ENCODE data around the gene IQCE.

IQCE gene

DNA sequence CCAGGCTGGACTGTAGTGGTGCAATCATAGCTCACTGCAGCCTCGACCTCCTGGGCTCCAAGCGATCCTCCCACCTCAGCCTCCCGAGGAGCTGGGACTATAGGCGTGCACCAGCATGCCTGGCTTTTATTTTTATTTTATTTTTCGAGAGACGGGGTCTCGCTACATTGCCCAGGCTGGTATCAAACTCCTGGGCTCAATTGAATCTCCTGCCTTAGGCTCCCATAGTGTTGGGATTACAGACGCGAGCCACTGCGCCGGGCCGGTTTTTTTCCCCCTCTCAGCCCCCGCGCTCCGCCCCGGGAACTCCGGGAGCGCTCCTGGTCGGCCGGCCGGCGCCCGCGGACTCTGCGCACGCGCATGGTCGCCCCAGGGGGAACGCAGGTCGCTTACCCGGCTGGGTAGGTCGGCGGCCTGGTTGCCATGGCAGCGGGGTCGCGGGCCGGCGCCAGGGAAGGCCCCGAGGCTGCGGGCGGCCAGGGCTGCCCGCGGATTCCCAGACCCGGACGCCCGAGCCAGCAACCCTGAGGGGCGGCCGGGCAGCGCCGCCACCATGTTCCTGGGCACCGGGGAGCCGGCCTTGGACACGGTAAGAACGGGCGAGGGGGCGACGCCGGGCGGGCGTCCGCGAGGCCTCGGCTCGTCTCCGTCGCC, at the start of gene IQCE:
Gene IQCE (plus strand): TSS at position 351 of the 654 bp plus-strand sequence. CDS start 203 bp downstream, at position 554.
- DNase-seq = peak; percentile 94
- peak within 1 kb of the TSS; percentile 97 for H2AFZ ChIP-seq (ENCODE audit: low read length)
- H3K27ac ChIP-seq (ENCODE audit: low read length) = peak within 1 kb of the TSS; percentile 70; the same call in 1 of the 2 replicates
- H3K79me2 ChIP-seq (ENCODE audit: low read length) = peaks cover 36% of the 10 kb centered on the region
- H3K9me3 ChIP-seq (replicated peaks; ENCODE audit: insufficient read depth, low read length) = no peaks in the 10 kb centered on the region
- no peaks in the 10 kb centered on the region for H3K9me2 ChIP-seq (replicated peaks; ENCODE audit: insufficient read depth, low read length)
- H3K4me3 ChIP-seq (ENCODE audit: low read length) = peak within 1 kb of the TSS; percentile 99
- peak within 1 kb of the TSS; percentile 92 for H3K4me2 ChIP-seq (ENCODE audit: low read depth, low read length)
- no peak for TF ChIP-seq EZH2 (optimal IDR thresholded peaks at IDR 0.05; ENCODE audit: low read depth, low read length)
- no peak for TF ChIP-seq EZH2phosphoT487 (IDR thresholded peaks at IDR 0.05; ENCODE audit: low read length)
- TF ChIP-seq, protein P1, sequence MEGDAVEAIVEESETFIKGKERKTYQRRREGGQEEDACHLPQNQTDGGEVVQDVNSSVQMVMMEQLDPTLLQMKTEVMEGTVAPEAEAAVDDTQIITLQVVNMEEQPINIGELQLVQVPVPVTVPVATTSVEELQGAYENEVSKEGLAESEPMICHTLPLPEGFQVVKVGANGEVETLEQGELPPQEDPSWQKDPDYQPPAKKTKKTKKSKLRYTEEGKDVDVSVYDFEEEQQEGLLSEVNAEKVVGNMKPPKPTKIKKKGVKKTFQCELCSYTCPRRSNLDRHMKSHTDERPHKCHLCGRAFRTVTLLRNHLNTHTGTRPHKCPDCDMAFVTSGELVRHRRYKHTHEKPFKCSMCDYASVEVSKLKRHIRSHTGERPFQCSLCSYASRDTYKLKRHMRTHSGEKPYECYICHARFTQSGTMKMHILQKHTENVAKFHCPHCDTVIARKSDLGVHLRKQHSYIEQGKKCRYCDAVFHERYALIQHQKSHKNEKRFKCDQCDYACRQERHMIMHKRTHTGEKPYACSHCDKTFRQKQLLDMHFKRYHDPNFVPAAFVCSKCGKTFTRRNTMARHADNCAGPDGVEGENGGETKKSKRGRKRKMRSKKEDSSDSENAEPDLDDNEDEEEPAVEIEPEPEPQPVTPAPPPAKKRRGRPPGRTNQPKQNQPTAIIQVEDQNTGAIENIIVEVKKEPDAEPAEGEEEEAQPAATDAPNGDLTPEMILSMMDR (IDR thresholded peaks at IDR 0.05; ENCODE audit: low read length) = no peak
- H3K4me1 ChIP-seq (ENCODE audit: low read length) = peaks cover 17% of the 10 kb centered on the region
- H3K27me3 ChIP-seq (replicated peaks; ENCODE audit: insufficient read depth, low read length) = no peaks in the 10 kb centered on the region
- no peaks in the 10 kb centered on the region for H3K36me3 ChIP-seq (replicated peaks; ENCODE audit: insufficient read depth, low read length)
- H3F3A ChIP-seq (ENCODE audit: insufficient read depth, low read length) = peaks cover 15% of the 10 kb centered on the region; the same call in 1 of the 2 replicates
- H3K9ac ChIP-seq (ENCODE audit: low read length) = peak within 1 kb of the TSS; percentile 69
- no peaks in the 10 kb centered on the region for H4K20me1 ChIP-seq (ENCODE audit: insufficient read depth, low read length)

DNA sequence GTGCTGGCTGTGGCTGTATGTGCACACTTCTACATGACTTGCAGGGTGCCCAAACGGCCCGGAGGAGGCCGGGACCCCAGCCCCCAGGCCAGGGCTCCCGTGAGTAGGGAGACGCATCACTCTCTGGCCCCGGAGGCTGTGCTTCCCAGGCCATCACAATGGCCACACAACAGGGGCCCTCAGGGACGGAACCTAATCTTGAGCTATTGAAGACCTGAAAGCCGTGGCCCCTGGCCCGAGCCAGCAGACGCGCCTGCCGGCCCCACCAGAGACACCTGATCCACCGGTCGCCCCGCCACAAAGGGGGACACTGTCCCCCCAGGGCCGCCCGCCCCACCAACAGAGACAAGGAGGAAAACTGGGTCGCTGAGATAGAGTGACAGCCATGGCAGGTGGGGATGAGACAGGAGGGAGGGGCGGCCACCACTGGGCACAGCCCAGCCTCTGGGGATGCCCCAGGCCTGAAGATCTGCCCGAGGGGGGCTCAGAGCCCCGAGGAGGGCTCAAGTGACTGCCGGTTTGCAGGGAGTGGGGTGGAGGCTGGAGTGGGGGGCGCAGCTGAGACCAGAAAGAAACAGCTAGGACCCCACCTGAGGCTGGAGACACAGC, 49.4 kb upstream of the IQCE start:
- Histone ChIP-seq H3K9ac (ENCODE audit: low read length) (no peak overlapping the region), H4K20me1 (ENCODE audit: insufficient read depth, low read length) (no peaks in the 10 kb centered on the region), H3K9me3 (replicated peaks; ENCODE audit: insufficient read depth, low read length) (no peaks in the 10 kb centered on the region), H3K27ac (ENCODE audit: low read length) (no peak overlapping the region), H3K79me2 (ENCODE audit: low read length) (no peaks in the 10 kb centered on the region), H3F3A (ENCODE audit: insufficient read depth, low read length) (peaks cover 5% of the 10 kb centered on the region; the same call in 1 of the 2 replicates), H3K27me3 (replicated peaks; ENCODE audit: insufficient read depth, low read length) (peaks cover 38% of the 10 kb centered on the region), H3K4me3 (ENCODE audit: low read length) (peak overlapping the region; percentile 19; the same call in 1 of the 2 replicates), H3K4me2 (ENCODE audit: low read depth, low read length) (peak overlapping the region; percentile 64), H3K36me3 (replicated peaks; ENCODE audit: insufficient read depth, low read length) (no peaks in the 10 kb centered on the region), H3K9me2 (replicated peaks; ENCODE audit: insufficient read depth, low read length) (no peaks in the 10 kb centered on the region), H2AFZ (ENCODE audit: low read length) (0 out of 2 replicates have a peak overlapping the region, but pooled peaks have one; percentile 42), H3K4me1 (ENCODE audit: low read length) (peaks cover 24% of the 10 kb centered on the region)
- DNase-seq = no peak
- TF ChIP-seq, protein P1 (IDR thresholded peaks at IDR 0.05; ENCODE audit: low read length) = no peak
- TF ChIP-seq EZH2phosphoT487 (IDR thresholded peaks at IDR 0.05; ENCODE audit: low read length) = no peak
- TF ChIP-seq EZH2 (optimal IDR thresholded peaks at IDR 0.05; ENCODE audit: low read depth, low read length) = no peak

DNA sequence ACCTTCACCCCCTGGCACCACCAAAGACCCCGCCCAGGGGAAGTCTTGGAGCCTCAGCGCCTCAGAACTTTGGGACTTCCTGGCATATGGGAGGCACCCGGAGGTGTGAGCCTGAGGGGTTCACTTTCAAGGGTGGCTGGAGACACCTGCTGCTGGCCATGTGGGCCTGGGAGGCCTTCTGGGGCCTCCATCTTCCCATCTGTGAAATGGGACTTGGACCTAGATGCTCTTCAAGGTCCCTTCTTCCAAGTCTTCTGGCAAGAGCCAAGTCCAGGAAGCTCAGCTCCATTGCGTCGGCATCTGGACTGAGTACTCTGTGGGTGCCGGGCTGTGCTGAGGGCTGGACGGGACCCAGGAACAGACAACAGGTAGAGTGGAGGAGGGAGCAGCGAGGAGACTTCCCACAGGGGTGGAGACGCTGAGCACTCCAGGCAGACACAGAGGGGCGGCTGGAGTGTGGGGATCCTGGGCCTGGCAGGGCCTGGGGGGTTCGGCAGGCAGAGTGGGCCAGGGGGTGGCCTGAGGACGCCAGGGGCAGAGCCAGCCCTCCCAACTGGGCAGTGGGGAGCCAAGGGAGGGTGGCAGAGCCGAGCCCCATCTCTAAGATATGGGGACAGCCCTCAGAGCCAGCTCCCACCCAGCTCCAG, 48.5 kb upstream of the IQCE start:
- Histone ChIP-seq H3K4me1 (ENCODE audit: low read length) (peaks cover 24% of the 10 kb centered on the region), H3K9me3 (replicated peaks; ENCODE audit: insufficient read depth, low read length) (no peaks in the 10 kb centered on the region), H3K27me3 (replicated peaks; ENCODE audit: insufficient read depth, low read length) (peaks cover 31% of the 10 kb centered on the region), H3K79me2 (ENCODE audit: low read length) (no peaks in the 10 kb centered on the region), H3F3A (ENCODE audit: insufficient read depth, low read length) (peaks cover 5% of the 10 kb centered on the region; the same call in 1 of the 2 replicates), H3K9ac (ENCODE audit: low read length) (no peak overlapping the region), H3K27ac (ENCODE audit: low read length) (no peak overlapping the region), H3K4me3 (ENCODE audit: low read length) (no peak overlapping the region), H4K20me1 (ENCODE audit: insufficient read depth, low read length) (no peaks in the 10 kb centered on the region), H3K9me2 (replicated peaks; ENCODE audit: insufficient read depth, low read length) (no peaks in the 10 kb centered on the region), H3K36me3 (replicated peaks; ENCODE audit: insufficient read depth, low read length) (no peaks in the 10 kb centered on the region), H3K4me2 (ENCODE audit: low read depth, low read length) (no peak overlapping the region), H2AFZ (ENCODE audit: low read length) (no peak overlapping the region)
- TF ChIP-seq, protein P1 (IDR thresholded peaks at IDR 0.05; ENCODE audit: low read length) = no peak
- TF ChIP-seq EZH2 (optimal IDR thresholded peaks at IDR 0.05; ENCODE audit: low read depth, low read length) (no peak), EZH2phosphoT487 (IDR thresholded peaks at IDR 0.05; ENCODE audit: low read length) (no peak)
- no peak for DNase-seq

Measured in MM.1S (cell line).